ENCODE measurements around the gene GUK1.

DNA sequence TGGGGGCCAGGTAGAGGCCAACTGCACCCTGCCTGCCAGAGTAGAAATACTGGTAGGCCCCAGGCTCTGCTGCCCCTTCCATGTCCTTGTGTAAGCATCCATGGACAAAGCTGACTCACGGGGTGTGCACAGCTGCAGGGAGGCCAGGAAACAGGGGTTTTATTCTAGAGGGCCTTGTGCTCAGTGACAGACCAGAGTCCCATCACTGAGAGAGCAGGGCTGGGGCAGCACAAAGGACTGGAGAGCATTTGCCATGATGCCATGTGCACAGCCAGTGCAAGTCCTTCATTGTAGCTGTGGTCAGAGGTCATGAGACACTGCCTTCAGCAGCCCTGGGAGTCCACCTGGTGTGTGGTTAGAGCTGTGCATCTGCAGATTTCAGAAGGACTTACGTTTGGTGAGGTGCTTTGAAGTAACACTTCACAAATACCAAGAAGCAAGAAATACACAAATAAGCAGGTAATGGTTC, 49.4 kb upstream of the GUK1 start:
- TF ChIP-seq TAF1 (IDR thresholded peaks at IDR 0.05; ENCODE audit: borderline replicate concordance, low read depth, low read length) (no peak), POLR2AphosphoS5 (IDR thresholded peaks at IDR 0.05; ENCODE audit: low read depth, low read length) (no peak)
